Neural cell (in vitro differentiated cells): ENCODE measurements around the gene HPSE2.

Source experiments
- CTCF ChIP-seq: fragments of 450-650 bp; IDR thresholded peaks from 2 replicates; pipeline ENCODE4 v1.5.1; 2014; ENCODE audit warnings: antibody characterized with exemption, mild to moderate bottlenecking, moderate library complexity; ENCODE audit not compliant: poor library complexity, severe bottlenecking
- EP300 ChIP-seq: fragments of 450-650 bp; conservative IDR thresholded peaks from 2 replicates; pipeline ENCODE4 v1.6.1; 2014; ENCODE audit warnings: antibody characterized with exemption, mild to moderate bottlenecking, moderate library complexity; ENCODE audit not compliant: poor library complexity, severe bottlenecking
- MXI1 ChIP-seq: fragments of 450-650 bp; conservative IDR thresholded peaks from 2 replicates; pipeline ENCODE4 v1.6.1; 2014; ENCODE audit warnings: antibody characterized with exemption, mild to moderate bottlenecking; ENCODE audit not compliant: poor library complexity, severe bottlenecking
- POLR2AphosphoS5 ChIP-seq: IDR thresholded peaks from 2 replicates; pipeline ENCODE4 v1.6.1; 2012
- SMC3 ChIP-seq: fragments of 450-650 bp; conservative IDR thresholded peaks from 2 replicates; pipeline ENCODE4 v1.6.1; 2014; ENCODE audit warnings: antibody characterized with exemption, mild to moderate bottlenecking, moderate library complexity; ENCODE audit not compliant: poor library complexity
- TAF1 ChIP-seq: IDR thresholded peaks from 2 replicates; pipeline ENCODE4 v1.6.1; 2012; ENCODE audit warnings: low read depth

- TF ChIP-seq CTCF (no peak), POLR2AphosphoS5 (no peak), SMC3 (no peak), TAF1 (no peak), MXI1 (no peak), EP300 (no peak)
These were observed 403.5 kb downstream of the HPSE2 start for GRCh38 chr10:98832196-98832595.
